ENCODE data around the gene TMEM245. TPM values are rescaled to one million over a fixed set of nuclear protein-coding genes. Genes with fewer than 3 reads are reported as not detected.

The TMEM245 gene
- total and polyA plus RNA-seq, 10 of the 15 experiments (the other 5 are each of a cell fraction or from before 2014, with no cell fraction given) = 7.4 to 36.1 (median 19.0) TPM

- DNase-seq (ENCODE audit: low read depth, low spot score) (no peak), ATAC-seq (no peak), FAIRE-seq (no peak)
- Histone ChIP-seq H3K27me3 (replicated peaks in 1 of 2; ENCODE audit: control insufficient read depth in 2 of 2, insufficient read depth in 2 of 2, low read length in 1 of 2) (no peaks in the 10 kb centered on the region), H3K4me1 (ENCODE audit: control insufficient read depth, insufficient read depth, low read length) (no peaks in the 10 kb centered on the region), H3K9me3 (replicated peaks; ENCODE audit: control insufficient read depth, insufficient read depth, low read length) (no peaks in the 10 kb centered on the region), H3K27ac (ENCODE audit: control insufficient read depth, insufficient read depth) (no peak overlapping the region), H2AFZ (ENCODE audit: control insufficient read depth, low read depth, low read length) (no peak overlapping the region), H3K36me3 (ENCODE audit: control insufficient read depth in 2 of 2, insufficient read depth in 2 of 2, low read length in 1 of 2) (peaks cover 7 to 28% of the 10 kb centered on the region in 2 experiments), H3K9ac (ENCODE audit: control insufficient read depth, insufficient read depth, low read length) (no peak overlapping the region), H3K79me2 (ENCODE audit: control insufficient read depth, insufficient read depth, low read length) (no peaks in the 10 kb centered on the region), H3K4me2 (ENCODE audit: control insufficient read depth, insufficient read depth) (no peak overlapping the region), H3K4me3 (no peak overlapping the region), H4K20me1 (ENCODE audit: control insufficient read depth, insufficient read depth) (no peaks in the 10 kb centered on the region)
- RAD21 ChIA-PET (ENCODE audit: unreplicated experiment) = no interaction called here
- in situ Hi-C loops (cut with MboI) = no loop called here
- 100% methylated on average over 2 of the region's 2 CpGs for WGBS (ENCODE audit: insufficient coverage, insufficient replicate concordance, low lambda C conversion rate, missing lambda C conversion rate)
- SMC1A ChIA-PET (ENCODE audit: uncharacterized antibody, unreplicated experiment) = interaction anchor here (1.1 to 1.5 kb wide), 2 partner anchors 26 to 110 kb away, joined by 3 to 4 read pairs; no protein-coding TSS in a partner anchor
- POLR2A ChIA-PET = interaction anchor here (0.6 kb wide), 1 partner anchor 251 kb away, joined by 3 read pairs; no protein-coding TSS in a partner anchor
- intact Hi-C loops (cut with micrococcal nuclease; ENCODE audit: unreplicated experiment) = no loop called here
- TF ChIP-seq ZNF592 (IDR thresholded peaks at IDR 0.05) = no peak
- no peak for TF ChIP-seq POLR2A (IDR thresholded peaks at IDR 0.05; ENCODE audit: low read depth, low read length)
- no peak for TF ChIP-seq LARP7 (IDR thresholded peaks at IDR 0.05)
- no peak for TF ChIP-seq NFXL1 (IDR thresholded peaks at IDR 0.05; ENCODE audit: borderline replicate concordance)
- no peak for TF ChIP-seq KLF5 (IDR thresholded peaks at IDR 0.05; ENCODE audit: partially characterized antibody)
- no peak for TF ChIP-seq USF2 (IDR thresholded peaks at IDR 0.05; ENCODE audit: borderline replicate concordance, low read depth, low read length)
- TF ChIP-seq FOS (IDR thresholded peaks at IDR 0.05; ENCODE audit: borderline replicate concordance, extremely low read depth, insufficient read length) = no peak
- TF ChIP-seq CBX5 (IDR thresholded peaks at IDR 0.05; ENCODE audit: low read depth) = no peak
- TF ChIP-seq NBN (IDR thresholded peaks at IDR 0.05) = no peak
- TF ChIP-seq, protein P1, sequence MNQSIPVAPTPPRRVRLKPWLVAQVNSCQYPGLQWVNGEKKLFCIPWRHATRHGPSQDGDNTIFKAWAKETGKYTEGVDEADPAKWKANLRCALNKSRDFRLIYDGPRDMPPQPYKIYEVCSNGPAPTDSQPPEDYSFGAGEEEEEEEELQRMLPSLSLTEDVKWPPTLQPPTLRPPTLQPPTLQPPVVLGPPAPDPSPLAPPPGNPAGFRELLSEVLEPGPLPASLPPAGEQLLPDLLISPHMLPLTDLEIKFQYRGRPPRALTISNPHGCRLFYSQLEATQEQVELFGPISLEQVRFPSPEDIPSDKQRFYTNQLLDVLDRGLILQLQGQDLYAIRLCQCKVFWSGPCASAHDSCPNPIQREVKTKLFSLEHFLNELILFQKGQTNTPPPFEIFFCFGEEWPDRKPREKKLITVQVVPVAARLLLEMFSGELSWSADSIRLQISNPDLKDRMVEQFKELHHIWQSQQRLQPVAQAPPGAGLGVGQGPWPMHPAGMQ (IDR thresholded peaks at IDR 0.05; ENCODE audit: borderline replicate concordance) = no peak
- no peak for TF ChIP-seq BACH1 (IDR thresholded peaks at IDR 0.05; ENCODE audit: borderline replicate concordance)
- no peak for TF ChIP-seq IRF4 (IDR thresholded peaks at IDR 0.05; ENCODE audit: low read depth, low read length)
- TF ChIP-seq, protein P2, sequence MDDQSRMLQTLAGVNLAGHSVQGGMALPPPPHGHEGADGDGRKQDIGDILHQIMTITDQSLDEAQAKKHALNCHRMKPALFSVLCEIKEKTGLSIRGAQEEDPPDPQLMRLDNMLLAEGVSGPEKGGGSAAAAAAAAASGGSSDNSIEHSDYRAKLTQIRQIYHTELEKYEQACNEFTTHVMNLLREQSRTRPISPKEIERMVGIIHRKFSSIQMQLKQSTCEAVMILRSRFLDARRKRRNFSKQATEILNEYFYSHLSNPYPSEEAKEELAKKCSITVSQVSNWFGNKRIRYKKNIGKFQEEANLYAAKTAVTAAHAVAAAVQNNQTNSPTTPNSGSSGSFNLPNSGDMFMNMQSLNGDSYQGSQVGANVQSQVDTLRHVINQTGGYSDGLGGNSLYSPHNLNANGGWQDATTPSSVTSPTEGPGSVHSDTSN (IDR thresholded peaks at IDR 0.05; ENCODE audit: insufficient replicate concordance, low read depth, low read length) = no peak
- no peak for TF ChIP-seq RAD21 (IDR thresholded peaks at IDR 0.05; ENCODE audit: insufficient read depth, low read depth, low read length)
- no peak for TF ChIP-seq EED (IDR thresholded peaks at IDR 0.05; ENCODE audit: low read depth)
- BruUV-seq (replicated peaks) = no TSS peak
- CTCF ChIA-PET = interaction anchor here (1.2 to 2.1 kb wide), 2 partner anchors 96 to 423 kb away, joined by 3 to 4 read pairs; no protein-coding TSS in a partner anchor
Observed at GRCh38 chr9:109047259-109047658, 72.5 kb downstream of the TMEM245 start.
